ENCODE measurements around the gene SLC38A9.

- TF ChIP-seq, protein P1, sequence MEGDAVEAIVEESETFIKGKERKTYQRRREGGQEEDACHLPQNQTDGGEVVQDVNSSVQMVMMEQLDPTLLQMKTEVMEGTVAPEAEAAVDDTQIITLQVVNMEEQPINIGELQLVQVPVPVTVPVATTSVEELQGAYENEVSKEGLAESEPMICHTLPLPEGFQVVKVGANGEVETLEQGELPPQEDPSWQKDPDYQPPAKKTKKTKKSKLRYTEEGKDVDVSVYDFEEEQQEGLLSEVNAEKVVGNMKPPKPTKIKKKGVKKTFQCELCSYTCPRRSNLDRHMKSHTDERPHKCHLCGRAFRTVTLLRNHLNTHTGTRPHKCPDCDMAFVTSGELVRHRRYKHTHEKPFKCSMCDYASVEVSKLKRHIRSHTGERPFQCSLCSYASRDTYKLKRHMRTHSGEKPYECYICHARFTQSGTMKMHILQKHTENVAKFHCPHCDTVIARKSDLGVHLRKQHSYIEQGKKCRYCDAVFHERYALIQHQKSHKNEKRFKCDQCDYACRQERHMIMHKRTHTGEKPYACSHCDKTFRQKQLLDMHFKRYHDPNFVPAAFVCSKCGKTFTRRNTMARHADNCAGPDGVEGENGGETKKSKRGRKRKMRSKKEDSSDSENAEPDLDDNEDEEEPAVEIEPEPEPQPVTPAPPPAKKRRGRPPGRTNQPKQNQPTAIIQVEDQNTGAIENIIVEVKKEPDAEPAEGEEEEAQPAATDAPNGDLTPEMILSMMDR (IDR thresholded peaks at IDR 0.05): no peak
- no peak for TF ChIP-seq POLR2A (IDR thresholded peaks at IDR 0.05)
Observed at GRCh38 chr5:55692106-55692417, 20.1 kb downstream of the SLC38A9 start.

Measured in testis (tissue), 2 donors.